Activated naive CD8-positive, alpha-beta T cell treated with anti-CD3 and anti-CD28 coated beads, Interleukin-2, amount 50 U/mL, for 24 hours (primary cell): Measurements from ENCODE around the gene ENO4.

Experiments
- ATAC-seq: fragments of 150-1000 bp; cut with Tn5 transposase; one replicate; pipeline ENCODE4 v1.10.0; 2021
- DNase-seq: peaks from one replicate; pipeline ENCODE4 v3.0.0; 2021
- H3K27ac Mint-ChIP-seq: one replicate; pipeline ENCODE4 v1.8.0; 2021; ENCODE audit warnings: mild to moderate bottlenecking, mixed read lengths
- H3K27me3 Mint-ChIP-seq: one replicate; pipeline ENCODE4 v1.8.0; 2021; ENCODE audit warnings: mixed read lengths
- H3K36me3 Mint-ChIP-seq: one replicate; pipeline ENCODE4 v1.8.0; 2021; ENCODE audit warnings: low read depth, mixed read lengths
- H3K4me1 Mint-ChIP-seq: one replicate; pipeline ENCODE4 v1.8.0; 2021; ENCODE audit warnings: mixed read lengths
- H3K4me3 Mint-ChIP-seq: one replicate; pipeline ENCODE4 v1.8.0; 2021; ENCODE audit warnings: mild to moderate bottlenecking, moderate library complexity, mixed read lengths
- H3K9me3 Mint-ChIP-seq: one replicate; pipeline ENCODE4 v1.8.0; 2021; ENCODE audit warnings: mixed read lengths

Gene ENO4

DNA sequence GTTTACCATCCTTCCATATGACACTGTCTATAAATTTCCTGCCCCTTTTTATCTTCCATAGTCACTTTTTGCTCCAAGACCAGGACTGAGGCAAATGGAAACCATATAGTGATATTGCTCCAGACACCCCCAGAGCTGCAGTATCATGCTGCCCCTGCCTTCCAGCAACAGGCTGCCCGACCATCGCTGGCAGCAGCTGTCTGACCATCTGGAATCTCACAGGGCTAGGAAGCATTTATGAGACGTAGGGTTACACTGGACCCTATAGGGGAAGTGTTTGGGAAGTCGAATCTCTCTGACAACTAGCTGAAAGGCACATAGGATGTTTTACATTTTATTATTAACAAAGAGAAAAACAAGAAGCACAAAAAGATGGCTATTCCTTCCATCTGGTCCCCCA lies 19.4 kb downstream of the ENO4 start:
- Mint-ChIP-seq H3K9me3 (peaks cover 6% of the 10 kb centered on the region), H3K36me3 (no peaks in the 10 kb centered on the region), H3K4me3 (no peak overlapping the region), H3K4me1 (no peaks in the 10 kb centered on the region), H3K27ac (no peak overlapping the region), H3K27me3 (peaks cover 5% of the 10 kb centered on the region)
- no peak for ATAC-seq
- DNase-seq, result no peak

DNA sequence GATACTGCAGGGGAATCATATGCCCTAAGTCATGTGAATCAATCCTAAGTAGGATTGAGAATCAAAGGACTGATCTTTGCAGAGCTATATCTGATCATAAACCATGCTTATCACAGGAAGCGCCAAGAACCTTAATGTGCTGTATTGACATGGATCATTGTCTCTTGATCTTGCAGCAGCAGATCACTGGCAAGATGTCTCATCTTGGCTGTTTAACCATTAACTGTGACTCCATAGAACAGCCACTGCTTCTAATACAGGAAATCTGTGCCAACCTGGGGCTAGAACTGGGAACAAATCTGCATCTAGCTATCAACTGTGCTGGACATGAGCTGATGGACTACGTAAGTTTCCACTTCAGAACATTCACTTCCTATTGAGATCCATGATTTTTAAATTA lies 21.6 kb downstream of the ENO4 start:
- Mint-ChIP-seq H3K4me1 (no peaks in the 10 kb centered on the region), H3K9me3 (peaks cover 6% of the 10 kb centered on the region), H3K36me3 (no peaks in the 10 kb centered on the region), H3K27me3 (peaks cover 5% of the 10 kb centered on the region), H3K4me3 (no peak overlapping the region), H3K27ac (no peak overlapping the region)
- ATAC-seq (no peak), DNase-seq (no peak)

- ATAC-seq (no peak), DNase-seq (no peak)
- peaks cover 5% of the 10 kb centered on the region for H3K27me3 Mint-ChIP-seq
- no peaks in the 10 kb centered on the region for H3K36me3 Mint-ChIP-seq
- H3K4me3 Mint-ChIP-seq, result no peak overlapping the region
- H3K27ac Mint-ChIP-seq, result no peak overlapping the region
- no peaks in the 10 kb centered on the region for H3K4me1 Mint-ChIP-seq
- peaks cover 6% of the 10 kb centered on the region for H3K9me3 Mint-ChIP-seq
These were observed 23.8 kb downstream of the ENO4 start for GRCh38 chr10:116873134-116873533.

DNA sequence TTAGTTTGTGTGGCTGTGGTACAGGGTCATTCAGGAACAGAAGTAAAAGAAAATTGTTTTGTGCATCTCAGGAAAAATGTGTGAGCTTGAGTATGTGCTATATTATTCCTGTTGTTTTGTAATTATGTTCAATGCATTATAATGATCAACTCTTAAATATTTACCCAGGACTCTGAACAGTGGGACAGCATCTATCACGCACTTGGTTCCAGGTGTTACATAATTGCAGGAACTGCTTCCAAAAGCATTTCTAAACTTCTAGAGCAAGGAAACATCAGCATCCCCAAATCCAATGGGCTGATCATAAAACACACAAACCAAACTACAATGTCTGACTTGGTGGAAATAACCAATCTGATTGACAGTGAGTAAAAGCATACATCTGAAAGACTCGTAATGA lies 26.6 kb downstream of the ENO4 start:
- no peak overlapping the region for H3K27ac Mint-ChIP-seq
- peaks cover 6% of the 10 kb centered on the region for H3K9me3 Mint-ChIP-seq
- H3K4me1 Mint-ChIP-seq, result no peaks in the 10 kb centered on the region
- DNase-seq, result no peak
- H3K27me3 Mint-ChIP-seq, result peaks cover 8% of the 10 kb centered on the region
- H3K4me3 Mint-ChIP-seq, result no peak overlapping the region
- no peaks in the 10 kb centered on the region for H3K36me3 Mint-ChIP-seq
- no peak for ATAC-seq

GRCh38 chr10:116877391-116877790 lies 28.1 kb downstream of the ENO4 start:
- DNase-seq (no peak), ATAC-seq (no peak)
- Mint-ChIP-seq H3K9me3 (peaks cover 2% of the 10 kb centered on the region), H3K4me3 (no peak overlapping the region), H3K36me3 (no peaks in the 10 kb centered on the region), H3K27ac (no peak overlapping the region), H3K27me3 (peaks cover 10% of the 10 kb centered on the region), H3K4me1 (no peaks in the 10 kb centered on the region)

DNA sequence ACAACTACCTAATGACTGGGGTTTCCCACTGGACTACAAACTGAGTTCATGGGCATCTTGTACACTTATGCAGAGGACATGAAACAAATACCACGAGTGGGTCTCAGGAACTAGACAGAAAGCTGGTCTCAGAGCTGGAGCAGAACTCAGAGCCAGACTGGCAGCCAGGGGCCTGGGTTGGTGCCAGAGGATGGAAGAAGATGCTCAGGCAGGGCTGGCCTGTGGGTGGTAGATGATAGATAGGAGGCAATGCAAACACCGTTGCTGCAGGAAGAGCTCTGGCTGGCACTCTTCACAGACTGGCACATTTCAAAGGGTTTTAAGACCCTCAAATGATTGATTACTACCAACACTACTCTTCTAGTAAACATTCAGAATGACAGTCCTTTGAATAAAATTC lies 28.8 kb downstream of the ENO4 start:
- Mint-ChIP-seq H3K36me3 (no peaks in the 10 kb centered on the region), H3K27ac (no peak overlapping the region), H3K27me3 (peaks cover 11% of the 10 kb centered on the region), H3K4me1 (no peaks in the 10 kb centered on the region), H3K9me3 (no peaks in the 10 kb centered on the region), H3K4me3 (no peak overlapping the region)
- no peak for DNase-seq
- ATAC-seq, result no peak

DNA sequence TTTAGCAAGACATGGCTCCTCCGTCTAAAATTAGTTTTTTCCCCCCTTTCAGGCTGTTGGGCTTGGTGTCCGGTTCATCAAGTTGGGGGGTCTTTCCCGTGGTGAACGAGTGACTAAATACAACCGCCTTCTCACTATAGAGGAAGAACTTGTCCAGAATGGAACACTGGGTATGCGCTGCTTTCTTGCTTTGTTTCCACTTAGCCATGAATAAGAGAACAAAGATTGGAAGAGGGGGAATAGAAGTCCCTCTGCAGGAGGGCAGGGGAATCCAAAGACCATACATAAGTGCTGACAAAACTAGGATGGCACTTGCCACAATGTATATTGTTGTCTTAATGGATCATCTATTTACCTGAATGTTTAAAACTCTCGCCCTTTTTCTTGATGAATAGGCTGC lies 30.5 kb downstream of the ENO4 start:
- Mint-ChIP-seq H3K9me3 (no peaks in the 10 kb centered on the region), H3K27ac (no peak overlapping the region), H3K4me3 (no peak overlapping the region), H3K27me3 (peaks cover 11% of the 10 kb centered on the region), H3K4me1 (no peaks in the 10 kb centered on the region), H3K36me3 (no peaks in the 10 kb centered on the region)
- DNase-seq (no peak), ATAC-seq (no peak)

- Mint-ChIP-seq H3K4me3 (no peak overlapping the region), H3K27ac (no peak overlapping the region)
These were observed 31.6 kb downstream of the ENO4 start for GRCh38 chr10:116880716-116881482.

DNA sequence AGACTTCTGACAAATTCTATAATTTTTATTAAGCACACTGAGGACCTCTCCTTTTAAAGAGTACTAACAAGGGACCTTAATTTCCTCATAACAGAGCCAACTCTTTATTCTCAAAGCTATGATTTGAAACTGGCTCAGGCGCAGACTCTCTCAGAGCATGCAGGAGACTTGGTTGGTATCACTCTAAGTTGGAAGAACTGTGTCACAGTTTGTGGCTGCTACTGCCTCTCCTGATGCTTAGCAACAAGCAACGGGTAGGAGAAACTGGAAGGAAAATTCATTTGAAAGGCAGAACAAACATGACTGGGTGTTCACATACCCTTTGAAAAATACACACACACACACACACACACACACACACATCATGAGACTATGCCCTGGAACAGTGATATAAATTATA lies 33.3 kb downstream of the ENO4 start:
- no peaks in the 10 kb centered on the region for H3K4me1 Mint-ChIP-seq

More at GRCh38 chr10:116880716-116881482, 31.6 kb downstream of the ENO4 start:
- ATAC-seq, result no peak
- DNase-seq, result no peak
- H3K4me1 Mint-ChIP-seq, result no peaks in the 10 kb centered on the region
- H3K36me3 Mint-ChIP-seq, result no peaks in the 10 kb centered on the region
- no peaks in the 10 kb centered on the region for H3K9me3 Mint-ChIP-seq
- peaks cover 11% of the 10 kb centered on the region for H3K27me3 Mint-ChIP-seq

GRCh38 chr10:116886772-116887171 lies 37.5 kb downstream of the ENO4 start:
- Mint-ChIP-seq H3K36me3 (no peaks in the 10 kb centered on the region), H3K27me3 (peaks cover 22% of the 10 kb centered on the region), H3K9me3 (no peaks in the 10 kb centered on the region), H3K27ac (no peak overlapping the region), H3K4me1 (no peaks in the 10 kb centered on the region), H3K4me3 (no peak overlapping the region)
- ATAC-seq (no peak), DNase-seq (no peak)

More for the DNA sequence above, 33.3 kb downstream of the ENO4 start:
- no peak for DNase-seq
- ATAC-seq, result no peak
- no peak overlapping the region for H3K27ac Mint-ChIP-seq
- peaks cover 14% of the 10 kb centered on the region for H3K27me3 Mint-ChIP-seq
- H3K9me3 Mint-ChIP-seq, result no peaks in the 10 kb centered on the region
- no peak overlapping the region for H3K4me3 Mint-ChIP-seq
- H3K36me3 Mint-ChIP-seq, result no peaks in the 10 kb centered on the region

DNA sequence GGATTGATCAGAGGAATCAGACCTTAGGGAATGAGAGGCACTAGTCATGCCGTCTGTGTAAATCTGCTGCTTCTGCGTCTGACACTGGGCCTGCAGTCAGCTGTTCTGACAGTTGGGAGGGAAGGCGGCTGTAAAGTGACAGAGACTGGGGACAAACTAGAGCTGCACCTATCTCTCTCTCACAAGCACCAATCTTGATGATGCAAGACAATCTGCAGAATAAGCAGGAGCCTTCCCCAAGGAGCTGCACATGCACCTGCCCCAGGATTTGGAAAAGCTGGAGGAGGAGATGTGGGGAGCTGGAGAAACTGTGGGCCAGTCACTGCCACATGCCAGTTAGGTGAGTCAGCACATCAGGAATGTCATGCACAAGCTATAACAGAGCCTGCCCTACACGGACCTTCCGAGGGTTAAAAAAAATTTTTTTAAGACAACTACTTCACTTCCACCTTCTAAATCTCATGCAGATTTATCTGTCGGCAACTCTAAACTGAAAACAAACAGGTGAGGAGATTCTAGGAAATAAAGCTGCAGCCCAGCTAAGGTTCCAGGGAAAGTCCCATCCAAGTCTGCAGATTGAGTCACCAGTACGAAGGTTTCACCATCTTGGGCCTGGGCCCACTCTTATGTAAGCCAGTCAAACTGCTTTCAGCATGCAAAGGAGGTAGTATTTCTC lies 39.2 kb downstream of the ENO4 start:
- Mint-ChIP-seq H3K4me3 (no peak overlapping the region), H3K27me3 (peaks cover 25% of the 10 kb centered on the region), H3K36me3 (no peaks in the 10 kb centered on the region), H3K4me1 (no peaks in the 10 kb centered on the region), H3K27ac (no peak overlapping the region), H3K9me3 (no peaks in the 10 kb centered on the region)
- ATAC-seq (no peak), DNase-seq (no peak)

DNA sequence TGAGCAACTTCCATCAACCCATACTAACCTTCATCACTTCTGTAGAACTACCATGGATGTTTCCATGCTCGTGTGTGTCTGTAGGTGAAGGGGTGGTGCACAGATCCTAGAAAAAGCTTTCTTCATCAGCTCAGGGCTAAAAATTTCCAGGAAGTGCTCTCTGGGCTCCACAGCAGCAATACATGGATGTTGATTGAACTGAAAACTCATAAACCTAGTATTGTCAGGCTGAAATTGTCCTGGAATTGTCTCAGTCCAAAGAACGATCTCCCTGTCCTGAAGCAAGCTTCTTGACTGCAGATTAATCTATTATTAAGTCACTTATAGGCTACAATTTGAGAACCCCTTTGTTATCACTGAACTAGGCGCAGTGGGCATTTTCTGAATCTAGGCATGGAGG lies 39.8 kb downstream of the ENO4 start:
- Mint-ChIP-seq H3K4me1 (no peaks in the 10 kb centered on the region), H3K9me3 (no peaks in the 10 kb centered on the region), H3K27ac (no peak overlapping the region), H3K4me3 (no peak overlapping the region), H3K27me3 (peaks cover 25% of the 10 kb centered on the region), H3K36me3 (no peaks in the 10 kb centered on the region)
- DNase-seq, result no peak
- ATAC-seq, result no peak

- no peaks in the 10 kb centered on the region for H3K36me3 Mint-ChIP-seq
- H3K27me3 Mint-ChIP-seq, result peaks cover 25% of the 10 kb centered on the region
- H3K4me1 Mint-ChIP-seq, result no peaks in the 10 kb centered on the region
- H3K27ac Mint-ChIP-seq, result no peak overlapping the region
- ATAC-seq (no peak), DNase-seq (no peak)
- no peak overlapping the region for H3K4me3 Mint-ChIP-seq
- no peaks in the 10 kb centered on the region for H3K9me3 Mint-ChIP-seq
These were observed 41.9 kb downstream of the ENO4 start for GRCh38 chr10:116891208-116891607.

GRCh38 chr10:116892907-116893685 lies 43.8 kb downstream of the ENO4 start:
- DNase-seq, result no peak
- no peak overlapping the region for H3K4me3 Mint-ChIP-seq

DNA sequence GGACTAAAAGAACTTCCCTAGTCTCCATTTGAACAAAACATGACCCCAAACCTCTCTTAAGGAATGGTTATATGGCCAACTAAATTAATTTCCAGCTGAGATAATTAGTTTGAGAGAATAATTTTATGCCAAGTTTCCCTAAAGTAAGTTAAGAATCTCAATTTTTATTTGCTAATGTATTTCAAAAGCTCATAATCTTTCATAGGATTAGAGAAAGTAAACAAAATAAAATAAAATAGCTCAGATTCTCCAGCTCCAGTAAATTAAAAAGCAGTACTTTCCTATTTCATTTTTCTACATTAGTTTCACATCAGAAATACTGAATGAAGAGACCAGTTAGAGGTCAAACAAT lies 44.4 kb downstream of the ENO4 start:
- peaks cover 20% of the 10 kb centered on the region for H3K27me3 Mint-ChIP-seq
- H3K4me3 Mint-ChIP-seq, result no peak overlapping the region
- H3K27ac Mint-ChIP-seq, result no peak overlapping the region
- no peak for ATAC-seq
- no peaks in the 10 kb centered on the region for H3K9me3 Mint-ChIP-seq
- H3K36me3 Mint-ChIP-seq, result no peaks in the 10 kb centered on the region
- no peak for DNase-seq
- no peaks in the 10 kb centered on the region for H3K4me1 Mint-ChIP-seq

More at GRCh38 chr10:116892907-116893685, 43.8 kb downstream of the ENO4 start:
- Mint-ChIP-seq H3K27ac (no peak overlapping the region), H3K4me1 (no peaks in the 10 kb centered on the region), H3K9me3 (no peaks in the 10 kb centered on the region), H3K27me3 (peaks cover 21% of the 10 kb centered on the region), H3K36me3 (no peaks in the 10 kb centered on the region)
- no peak for ATAC-seq
